HepG2 (cell line): ENCODE results near the gene BATF. TPM values are rescaled to one million over a fixed set of nuclear protein-coding genes. Genes with fewer than 3 reads are reported as not detected.

ENCODE experiments used
- ATAC-seq: fragments of 200-7000 bp; cut with Tn5 transposase; 3 replicates; pipeline ENCODE4 v1.9.1; 2020; ENCODE audit warnings: mild to moderate bottlenecking, moderate library complexity
- BruUV-seq: library from RNA; stranded (reverse); fragments of 400-500 nt; replicated peaks from 2 replicates; lab custom pipeline; 2021; lab: Mats Ljungman, UMichigan
- CTCF ChIA-PET: fragments of 300-600 bp; formaldehyde crosslinking; extraction: SDS; loops from one replicate; lab custom pipeline; 2021; ENCODE audit warnings: low total read pairs, inconsistent platforms, low intra/inter-chr PET ratio; lab: Yijun Ruan, JAX
- POLR2A ChIA-PET: fragments of 350-600 bp; sonication (Branson Sonifier 250); formaldehyde crosslinking; loops from one replicate; lab custom pipeline; 2020; ENCODE audit warnings: antibody characterized with exemption, inconsistent platforms; lab: Yijun Ruan, JAX
- DNase-seq: peaks from one replicate; pipeline ENCODE4 v3.0.0-alpha.2; 2015; ENCODE audit warnings: low spot score
- FAIRE-seq: peaks from 3 replicates; lab custom pipeline; 2011; peaks lifted over from hg19 to GRCh38; lab: Jason Lieb, UNC
- H2AFZ ChIP-seq: one replicate; pipeline ENCODE4 v1.6.1; 2011; ENCODE audit warnings: low read length, inconsistent platforms
- H3K27ac ChIP-seq: fragments of 300-600 bp; 3 replicates; pipeline ENCODE4 v1.8.0; 2011; ENCODE audit warnings: mixed run types, mild to moderate bottlenecking, mixed read lengths, low read length, inconsistent platforms; ENCODE audit not compliant: insufficient read depth; ENCODE audit errors: extremely low read length
- H3K27me3 ChIP-seq, 2 experiments: fragments of 200-600 bp in 1 of 2; 2 replicates in 1 of 2; 3 replicates in 1 of 2; pipeline versions ENCODE4 v1.6.0 to v1.8.0; 2011; ENCODE audit warnings: low read length in 2 of 2, mild to moderate bottlenecking in 2 of 2, moderate library complexity in 2 of 2, inconsistent platforms in 1 of 2; ENCODE audit not compliant: insufficient read depth in 2 of 2, control insufficient read depth in 1 of 2
- H3K36me3 ChIP-seq, 2 experiments: fragments of 200-600 bp in 1 of 2; replicated peaks in 1 of 2; 2 replicates in 1 of 2; 3 replicates in 1 of 2; pipeline versions ENCODE4 v1.5.1 to v1.8.0; 2011; ENCODE audit warnings: low read length in 2 of 2, inconsistent platforms in 1 of 2; ENCODE audit not compliant: insufficient read depth in 2 of 2, control insufficient read depth in 1 of 2
- H3K4me1 ChIP-seq: 2 replicates; pipeline ENCODE4 v1.5.1; 2012; ENCODE audit warnings: low read length, inconsistent platforms; ENCODE audit not compliant: insufficient read depth
- H3K4me2 ChIP-seq: 2 replicates; pipeline ENCODE4 v1.6.0; 2011; ENCODE audit warnings: low read depth, low read length, inconsistent platforms
- H3K4me3 ChIP-seq, 3 experiments: fragments of 200-600 bp in 1 of 3; sonication (generic), shearing (Covaris generic) in 1 of 3; replicated peaks in 1 of 3; 2 replicates each; pipeline ENCODE4 v1.5.1; 2011 to 2016; ENCODE audit warnings: low read length in 3 of 3, inconsistent platforms in 2 of 3, low read depth in 2 of 3, mild to moderate bottlenecking in 2 of 3, control low read depth in 1 of 3, mixed read lengths in 1 of 3; ENCODE audit not compliant: insufficient read depth in 1 of 3
- H3K79me2 ChIP-seq: one replicate; pipeline ENCODE4 v1.6.1; 2011; ENCODE audit warnings: low read length, inconsistent platforms; ENCODE audit not compliant: insufficient read depth
- H3K9ac ChIP-seq: 2 replicates; pipeline ENCODE4 v1.6.0; 2011; ENCODE audit warnings: mild to moderate bottlenecking, low read depth, low read length, inconsistent platforms; ENCODE audit not compliant: insufficient read depth
- H3K9me3 ChIP-seq: 2 replicates; pipeline ENCODE4 v1.5.1; 2012; ENCODE audit warnings: mild to moderate bottlenecking, low read length
- H4K20me1 ChIP-seq: 2 replicates; pipeline ENCODE4 v1.6.0; 2011; ENCODE audit warnings: inconsistent platforms, mild to moderate bottlenecking, low read length, moderate library complexity; ENCODE audit not compliant: insufficient read depth
- GRHL1 ChIP-seq: sonication (generic); formaldehyde crosslinking; conservative IDR thresholded peaks from 2 replicates; pipeline ENCODE4 v1.8.0; 2022; ENCODE audit warnings: missing genetic modification reagents
- MEIS1 ChIP-seq: sonication (generic); formaldehyde crosslinking; IDR thresholded peaks from 2 replicates; pipeline ENCODE4 v1.9.0; 2021; ENCODE audit warnings: mild to moderate bottlenecking, missing genetic modification reagents, moderate library complexity, borderline replicate concordance
- NR2F1 ChIP-seq, 2 experiments: fragments of 450-650 bp in 1 of 2; formaldehyde crosslinking in 1 of 2; IDR thresholded peaks; 2 replicates each; pipeline versions ENCODE4 v1.5.0 to v1.6.1; 2016 to 2020; ENCODE audit warnings: mild to moderate bottlenecking in 1 of 2, missing compliant biosample characterization in 1 of 2, missing genetic modification reagents in 1 of 2, moderate library complexity in 1 of 2
- SIX4 ChIP-seq: sonication (generic); formaldehyde crosslinking; IDR thresholded peaks from 2 replicates; pipeline ENCODE4 v1.4.0; 2020; ENCODE audit warnings: missing genetic modification reagents
- TERF1 ChIP-seq: sonication (generic); formaldehyde crosslinking; IDR thresholded peaks from 2 replicates; pipeline ENCODE4 v1.8.0; 2022; ENCODE audit warnings: mild to moderate bottlenecking, missing genetic modification reagents, moderate library complexity
- TOPORS ChIP-seq: sonication (generic); formaldehyde crosslinking; IDR thresholded peaks from 2 replicates; pipeline ENCODE4 v1.8.0; 2023; ENCODE audit warnings: mild to moderate bottlenecking, missing genetic modification reagents
- ZNF687 ChIP-seq: sonication (generic); formaldehyde crosslinking; IDR thresholded peaks from 2 replicates; pipeline ENCODE4 v1.5.1; 2020; ENCODE audit warnings: mild to moderate bottlenecking, missing genetic modification reagents, moderate library complexity
- ZNF776 ChIP-seq: sonication (generic); formaldehyde crosslinking; IDR thresholded peaks from 2 replicates; pipeline ENCODE4 v1.4.0; 2020; ENCODE audit warnings: mild to moderate bottlenecking, missing genetic modification reagents
- ZNF878 ChIP-seq: sonication (generic); formaldehyde crosslinking; IDR thresholded peaks from 2 replicates; pipeline ENCODE4 v1.8.1; 2023; ENCODE audit warnings: mild to moderate bottlenecking, missing genetic modification reagents, moderate library complexity
- ZSCAN31 ChIP-seq: sonication (generic); formaldehyde crosslinking; IDR thresholded peaks from 2 replicates; pipeline ENCODE4 v1.5.0; 2020; ENCODE audit warnings: low read depth, mild to moderate bottlenecking, missing genetic modification reagents
- WGBS: methylation state at CpG from one replicate; pipeline ENCODE4 v1.1.6; 2017; ENCODE audit warnings: low lambda C conversion rate; 5-methylcytosine and 5-hydroxymethylcytosine counted together
- in situ Hi-C: cut with HindIII; loops from 2 replicates; pipeline ENCODE4 v1.10.0; 2017; ENCODE audit warnings: low pct_unique_long_range_greater_than_20kb; ENCODE audit not compliant: extremely low pct_ligation_motif_present
- intact Hi-C: fragments of 100-400 bp; cut with micrococcal nuclease; formaldehyde crosslinking; loops from one replicate; pipeline ENCODE4 v1.10.0; 2022; ENCODE audit not compliant: unreplicated experiment
- polyA plus RNA-seq, 8 experiments: library from polyadenylated mRNA; depleted of rRNA in 3 of 8; stranded (reverse) in 7 of 8; unstranded in 1 of 8; fragments of >200 nt; fragmentation: Illumina TruSeq in 4 of 8; extraction: Trizol in 4 of 8; gene quantifications; 2 replicates each; pipeline versions ENCODE4 v1.2.1 to v1.2.3, GENCODE V29; 2011 to 2016; ENCODE audit warnings: low read depth in 4 of 8, missing spikeins in 1 of 8, mixed read lengths in 1 of 8; ENCODE audit not compliant: insufficient read depth in 1 of 8
- total RNA-seq, 5 experiments: library from RNA; depleted of rRNA; stranded (reverse); fragments of >200 nt; fragmentation: Illumina TruSeq; extraction: Trizol; gene quantifications; 2 replicates each; pipeline ENCODE4 v1.2.3, GENCODE V29; 2016; ENCODE audit warnings: low read depth in 1 of 5

BATF gene
- total and polyA plus RNA-seq, 2 of the 13 experiments (the other 11 are each of a cell fraction or from before 2014, with no cell fraction given): 0.22 to 0.37 TPM

GRCh38 chr14:75476274-75476995 lies 45.8 kb upstream of the BATF start:
- H3K27me3 ChIP-seq: 0 out of 5 replicates have a peak, but pooled peaks cover 0 to 2% of the 10 kb centered on the region in 2 experiments
- H3K4me1 ChIP-seq: peaks cover 26% of the 10 kb centered on the region
- H3K27ac ChIP-seq: no peak overlapping the region
- no peak overlapping the region for H3K4me2 ChIP-seq
- ChIA-PET POLR2A (no interaction called here), CTCF (no interaction called here)
- H3K9me3 ChIP-seq: no peaks in the 10 kb centered on the region
- WGBS: 41% methylated on average over 4 of the region's 11 CpGs
- peak; percentile 78 for DNase-seq
- no peaks in the 10 kb centered on the region for H4K20me1 ChIP-seq
- ATAC-seq: peak; percentile 92
- in situ Hi-C loops: no loop called here
- intact Hi-C loops: no loop called here
- no peaks in the 10 kb centered on the region for H3K79me2 ChIP-seq
- no peak overlapping the region for H3K4me3 ChIP-seq
- peaks cover 5 to 11% of the 10 kb centered on the region in 2 experiments for H3K36me3 ChIP-seq
- FAIRE-seq: no peak
- no TSS peak for BruUV-seq
- H2AFZ ChIP-seq: no peak overlapping the region
- no peak overlapping the region for H3K9ac ChIP-seq
- TF ChIP-seq ZNF687 (peak; percentile 57), TERF1 (CRISPR knock-in tag) (no peak), MEIS1 (CRISPR knock-in tag) (no peak), NR2F1 (CRISPR knock-in tag; IDR thresholded peaks at IDR 0.05) (no peak), SIX4 (CRISPR knock-in tag) (no peak), TOPORS (no peak), ZNF878 (CRISPR knock-in tag) (no peak), ZSCAN31 (CRISPR knock-in tag) (no peak), GRHL1 (CRISPR knock-in tag) (no peak), ZNF776 (no peak)
